ENCODE results near the gene CYSLTR2. TPM values are rescaled to one million over a fixed set of nuclear protein-coding genes. Genes with fewer than 3 reads are reported as not detected.

The CYSLTR2 gene
- total RNA-seq, 1 experiment from 2014 or later, result not detected

GRCh38 chr13:48748681-48749080 lies 95.0 kb downstream of the CYSLTR2 start (continued):
- no peak for TF ChIP-seq ARID4B (CRISPR knock-in tag; IDR thresholded peaks at IDR 0.05; ENCODE audit: borderline replicate concordance)
- no peak for TF ChIP-seq ELF4 (CRISPR knock-in tag; IDR thresholded peaks at IDR 0.05; ENCODE audit: low read depth)
- TF ChIP-seq SMAD3 (CRISPR knock-in tag; IDR thresholded peaks at IDR 0.05; ENCODE audit: borderline replicate concordance), result no peak
- no peak for TF ChIP-seq STAT6 (CRISPR knock-in tag; conservative IDR thresholded peaks at IDR 0.05; ENCODE audit: low read depth)
- no peak for TF ChIP-seq ZNF671 (CRISPR knock-in tag; IDR thresholded peaks at IDR 0.05)
- no peak for TF ChIP-seq CREM (CRISPR knock-in tag; IDR thresholded peaks at IDR 0.05)

GRCh38 chr13:48749144-48749543 lies 95.4 kb downstream of the CYSLTR2 start:
- ATAC-seq (no peak), DNase-seq (ENCODE audit: low spot score) (no peak)
- ChIA-PET CTCF (interaction anchor here (0.7 kb wide), 1 partner anchor 18 kb away, joined by 3 read pairs; no protein-coding TSS in a partner anchor), POLR2A (no interaction called here)
- H3K4me3 Mint-ChIP-seq, result no peak overlapping the region
- H3K36me3 Mint-ChIP-seq, result no peaks in the 10 kb centered on the region
- H3K27ac Mint-ChIP-seq, result no peak overlapping the region
- H3K27me3 Mint-ChIP-seq (ENCODE audit: low read depth), result no peaks in the 10 kb centered on the region
- peaks cover 7% of the 10 kb centered on the region for H3K4me1 Mint-ChIP-seq
- peaks cover 3% of the 10 kb centered on the region; the same call in 1 of the 2 replicates for H3K9me3 Mint-ChIP-seq
- no peak for TF ChIP-seq ZNF263 (CRISPR knock-in tag; IDR thresholded peaks at IDR 0.05; ENCODE audit: low read depth)
- no peak for TF ChIP-seq RELA (CRISPR knock-in tag; IDR thresholded peaks at IDR 0.05; ENCODE audit: borderline replicate concordance)
- no peak for TF ChIP-seq E2F5 (CRISPR knock-in tag; IDR thresholded peaks at IDR 0.05)
- no peak for TF ChIP-seq ZNF232 (CRISPR knock-in tag; IDR thresholded peaks at IDR 0.05)
- no peak for TF ChIP-seq ARID4B (CRISPR knock-in tag; IDR thresholded peaks at IDR 0.05; ENCODE audit: borderline replicate concordance)
- TF ChIP-seq FOXP1 (CRISPR knock-in tag; IDR thresholded peaks at IDR 0.05; ENCODE audit: borderline replicate concordance), result no peak
- TF ChIP-seq ZMAT4 (CRISPR knock-in tag; IDR thresholded peaks at IDR 0.05), result no peak
- no peak for TF ChIP-seq SOX15 (CRISPR knock-in tag; IDR thresholded peaks at IDR 0.05)
- TF ChIP-seq ERG (CRISPR knock-in tag; IDR thresholded peaks at IDR 0.05), result no peak
- TF ChIP-seq SP1 (CRISPR knock-in tag; conservative IDR thresholded peaks at IDR 0.05), result no peak
- TF ChIP-seq EMX1 (CRISPR knock-in tag; IDR thresholded peaks at IDR 0.05), result no peak
- no peak for TF ChIP-seq CREM (CRISPR knock-in tag; IDR thresholded peaks at IDR 0.05)
- no peak for TF ChIP-seq ZNF425 (CRISPR knock-in tag; conservative IDR thresholded peaks at IDR 0.05)
- TF ChIP-seq MAX (CRISPR knock-in tag; IDR thresholded peaks at IDR 0.05), result no peak

All from WTC11 (cell line).